HG02943 (cell line): ENCODE data around the gene TOM1.

Experiments used
- ATAC-seq: cut with Tn5 transposase; IDR thresholded peaks from one replicate; pipeline ENCODE4 v1.9.1; 2021; ENCODE audit warnings: mild to moderate bottlenecking, low read depth, moderate library complexity; ENCODE audit not compliant: unreplicated experiment

The TOM1 gene

DNA sequence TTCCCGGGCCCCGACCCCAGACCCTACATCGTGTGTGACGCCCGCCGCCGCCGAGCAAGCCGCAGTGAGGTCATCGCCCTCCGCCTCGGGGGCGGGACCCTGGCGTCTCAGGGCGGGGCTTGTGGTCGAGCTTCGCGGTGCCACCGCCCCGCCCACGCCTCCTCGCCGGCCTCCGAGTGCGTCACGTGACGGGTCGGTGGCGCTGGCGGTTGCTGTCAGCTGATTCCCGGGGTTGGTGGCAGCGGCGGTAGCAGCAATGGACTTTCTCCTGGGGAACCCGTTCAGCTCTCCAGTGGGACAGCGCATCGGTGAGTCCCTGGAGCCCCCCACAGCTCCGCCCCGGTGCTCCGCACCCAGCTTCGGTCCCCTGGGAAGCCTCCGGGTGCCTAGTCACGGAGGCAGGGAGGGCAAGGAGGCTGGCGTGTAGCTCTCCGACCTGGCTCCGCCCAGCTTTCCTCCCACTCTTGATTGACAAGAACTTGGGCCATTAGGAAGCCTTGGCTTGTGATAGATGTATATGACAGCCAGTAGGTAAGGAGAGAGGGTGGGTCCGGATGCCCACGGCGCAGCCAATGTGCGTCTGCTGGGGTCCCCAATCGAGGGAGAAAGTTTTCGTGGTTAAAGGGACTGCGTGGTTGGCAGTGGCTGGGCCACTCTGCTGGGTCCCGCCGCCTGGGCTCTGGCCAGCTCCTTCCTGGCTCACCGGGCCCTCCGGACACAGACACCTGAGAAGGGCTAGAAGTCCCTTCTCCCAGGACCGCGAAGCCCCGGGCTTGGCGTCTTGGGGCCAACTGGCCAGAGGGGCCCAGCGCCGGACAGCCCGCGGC, at the start of gene TOM1:
Gene TOM1, plus strand, starts transcription at position 222 of the 827 bp plus-strand sequence. Its CDS starts 35 bp downstream, at position 257.
- ATAC-seq, result peak; percentile 98

DNA sequence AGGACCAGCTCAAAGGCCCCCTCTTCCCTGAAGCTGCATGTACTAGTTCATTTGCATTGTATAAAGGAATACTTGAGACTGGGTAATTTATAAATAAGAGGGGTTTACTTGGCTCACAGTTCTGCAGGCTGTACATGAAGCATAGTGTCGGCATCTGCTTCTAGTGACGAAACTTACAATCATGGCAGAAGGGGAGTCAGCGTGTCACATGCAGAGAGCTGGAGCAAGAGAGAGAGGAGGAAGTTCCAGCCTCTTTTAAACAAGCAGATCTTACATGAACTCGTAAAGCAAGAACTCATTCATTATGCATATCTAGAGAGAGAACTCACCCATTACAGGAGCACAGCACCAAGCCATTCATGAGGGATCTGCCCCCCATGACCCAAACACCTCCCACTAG, 49.5 kb upstream of the TOM1 start:
- no peak for ATAC-seq

DNA sequence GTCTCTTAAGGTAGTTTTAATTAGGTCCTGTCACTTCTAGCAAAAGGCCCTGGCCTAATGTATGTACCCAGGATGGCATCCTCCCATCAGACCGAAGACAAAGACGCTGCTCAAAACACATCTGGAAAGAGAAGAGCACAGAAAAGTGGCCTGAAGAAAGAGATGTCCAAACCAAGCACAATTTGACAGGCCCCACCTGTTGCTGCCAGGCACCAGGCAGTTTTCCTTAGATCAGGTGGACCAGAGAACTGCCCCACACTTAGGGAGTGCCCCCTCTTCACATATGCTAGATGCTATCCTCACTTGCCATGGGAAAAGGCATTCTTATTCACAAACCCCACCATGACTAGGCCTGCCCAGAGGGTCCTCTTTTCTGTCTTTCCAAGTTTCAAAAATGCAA, 45.7 kb upstream of the TOM1 start:
- ATAC-seq, result no peak

DNA sequence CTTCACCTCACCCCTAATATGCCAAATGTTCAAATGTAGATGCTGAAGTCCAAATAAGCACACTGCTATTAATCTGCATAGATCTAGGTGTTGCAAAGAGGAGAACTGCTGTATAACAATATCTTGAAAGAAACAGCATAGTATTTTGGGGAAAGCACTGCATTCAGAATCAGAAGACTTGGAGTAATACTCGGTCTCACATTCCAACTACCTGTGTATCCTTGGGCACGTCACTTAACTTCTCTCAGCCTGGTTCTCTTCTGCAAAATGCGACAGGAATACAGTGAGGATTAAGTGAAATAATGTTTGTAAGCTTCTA, 42.7 kb upstream of the TOM1 start:
- ATAC-seq, result no peak

DNA sequence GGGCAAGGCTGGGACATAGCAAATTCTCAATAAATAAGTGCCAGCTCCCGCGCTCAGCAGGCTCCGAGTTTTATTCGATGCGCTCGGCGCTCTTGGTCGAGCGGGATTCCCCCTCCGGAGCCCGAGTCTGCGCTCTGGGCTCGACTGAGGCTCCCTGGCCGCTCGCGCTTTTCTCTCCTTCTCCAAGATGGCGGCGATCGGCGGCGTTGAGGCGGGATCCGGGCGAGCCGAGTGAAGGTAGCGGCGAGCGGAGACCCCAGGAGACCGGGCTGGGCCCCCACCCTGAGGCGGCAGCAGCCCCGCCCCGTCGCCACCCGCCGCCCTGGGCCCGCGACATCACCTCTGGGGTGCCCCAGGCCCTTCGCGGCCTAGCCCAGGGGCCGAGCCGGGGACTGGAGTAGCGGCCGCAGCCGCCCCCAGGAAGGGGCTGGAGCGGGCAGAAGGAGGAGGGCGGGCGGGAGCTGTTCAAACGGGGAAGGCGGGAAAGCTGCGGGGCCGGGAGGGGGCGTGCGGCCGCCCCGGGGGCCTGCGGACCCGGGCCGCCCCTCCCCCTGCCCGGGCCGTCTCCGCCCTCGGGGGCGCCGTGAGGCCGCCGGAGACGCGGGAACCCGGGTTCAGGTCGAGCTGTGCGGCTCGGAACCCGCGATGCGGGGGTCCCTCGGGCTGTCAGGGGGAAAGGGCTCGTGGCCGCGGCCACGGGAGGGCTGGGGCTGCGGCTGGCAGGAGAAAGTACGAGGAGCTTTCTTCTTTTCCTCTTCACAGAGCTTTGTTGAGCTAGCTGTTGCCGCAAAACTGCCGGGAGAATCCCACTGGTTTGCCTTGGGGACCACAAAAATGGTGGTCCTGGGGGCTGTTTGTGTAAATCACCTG, 42.1 kb upstream of the TOM1 start, which contains the start of gene HMGXB4:
Gene HMGXB4, plus strand, starts transcription at position 173 of the 870 bp plus-strand sequence. CDS start 4,898 bp downstream, outside the sequence.
- peak; percentile 81 for ATAC-seq

DNA sequence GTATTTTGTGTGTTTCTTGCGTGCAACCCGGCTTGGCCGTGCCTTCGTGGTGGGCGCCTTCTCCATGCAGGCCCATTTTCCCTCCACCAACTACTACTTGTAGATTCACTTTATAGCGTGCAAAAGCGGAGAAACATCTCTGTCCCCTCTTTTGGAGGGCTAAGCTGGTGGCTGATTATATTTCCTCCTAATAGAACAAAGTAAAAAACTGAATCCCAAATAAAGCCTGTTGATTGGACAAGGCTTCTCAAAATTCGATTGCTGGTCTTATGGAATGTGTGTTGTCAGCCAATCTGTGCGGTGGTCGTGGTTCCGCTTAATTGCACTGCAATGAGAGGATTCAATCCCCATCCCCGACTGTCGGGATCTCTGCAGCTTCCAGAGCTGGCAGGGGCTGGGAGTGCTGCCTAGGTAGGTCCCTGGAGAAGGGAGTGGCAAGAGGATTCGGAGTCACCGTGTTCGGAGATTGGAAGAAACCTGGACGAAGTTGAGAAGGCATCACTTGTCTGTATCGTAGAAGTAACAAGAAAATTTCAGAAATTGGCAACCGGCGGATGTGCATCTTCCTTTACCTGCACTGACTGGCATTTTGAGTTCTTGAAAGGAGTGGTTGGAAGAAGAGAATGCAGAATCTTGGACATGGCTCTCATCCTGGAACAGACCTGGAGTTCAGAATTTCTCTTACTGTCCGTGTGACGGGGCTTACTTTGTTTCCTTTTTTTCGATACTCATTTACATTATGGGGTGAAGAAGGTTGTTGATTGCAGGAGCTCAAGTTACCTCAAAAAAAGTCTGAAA, 41.3 kb upstream of the TOM1 start:
- no peak for ATAC-seq

DNA sequence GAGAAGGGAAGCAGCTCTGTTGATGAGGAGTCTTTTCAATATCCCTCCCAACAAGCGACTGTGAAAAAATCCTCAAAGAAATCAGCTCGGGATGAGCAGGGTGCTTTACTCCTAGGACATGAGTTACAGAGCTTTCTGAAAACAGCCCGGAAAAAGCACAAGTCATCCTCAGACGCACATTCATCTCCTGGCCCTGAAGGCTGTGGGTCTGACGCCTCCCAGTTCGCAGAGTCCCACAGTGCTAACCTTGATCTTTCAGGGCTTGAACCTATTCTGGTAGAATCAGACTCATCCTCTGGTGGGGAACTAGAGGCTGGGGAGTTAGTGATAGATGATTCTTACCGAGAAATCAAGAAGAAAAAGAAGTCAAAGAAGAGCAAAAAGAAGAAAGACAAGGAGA, 34.7 kb upstream of the TOM1 start:
- ATAC-seq, result no peak

DNA sequence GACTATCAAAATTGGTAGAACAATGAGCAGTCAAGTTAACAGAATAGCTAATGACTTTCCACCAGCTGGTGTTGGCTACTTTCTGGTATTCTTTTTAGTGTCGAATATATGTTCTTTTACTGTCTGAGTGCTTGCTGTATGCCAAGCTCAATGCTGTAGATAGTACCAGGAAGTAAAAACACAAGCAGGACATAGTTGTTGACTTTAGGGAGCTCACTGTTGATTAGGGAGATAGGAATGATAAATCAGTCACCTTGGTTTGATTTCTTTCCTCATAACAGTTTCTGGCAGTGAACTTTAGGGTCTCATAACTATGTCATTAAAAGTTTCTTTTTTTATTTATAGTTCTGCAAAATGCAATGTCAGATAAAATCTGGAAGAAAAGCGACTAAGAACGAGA, 33.4 kb upstream of the TOM1 start:
- ATAC-seq, result no peak

DNA sequence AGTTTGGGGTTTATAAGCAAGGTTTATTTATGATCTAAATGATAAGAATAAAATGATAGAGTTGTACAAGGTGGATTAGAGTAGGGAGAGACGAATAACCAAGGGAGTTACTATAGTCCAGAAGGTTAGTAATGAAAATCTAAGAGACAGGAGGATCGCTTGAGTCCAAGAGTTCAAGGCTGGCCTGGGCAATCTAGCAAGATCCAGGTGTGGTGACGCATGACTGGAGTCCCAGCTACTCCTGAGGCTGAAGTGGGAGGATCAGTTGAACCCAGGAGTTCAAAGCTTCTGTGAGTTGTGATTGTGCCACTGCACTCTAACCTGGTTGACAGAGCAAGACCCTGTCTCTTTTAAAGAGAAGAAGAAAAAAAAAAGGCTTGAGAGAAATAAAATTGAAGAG, 30.1 kb upstream of the TOM1 start:
- no peak for ATAC-seq

DNA sequence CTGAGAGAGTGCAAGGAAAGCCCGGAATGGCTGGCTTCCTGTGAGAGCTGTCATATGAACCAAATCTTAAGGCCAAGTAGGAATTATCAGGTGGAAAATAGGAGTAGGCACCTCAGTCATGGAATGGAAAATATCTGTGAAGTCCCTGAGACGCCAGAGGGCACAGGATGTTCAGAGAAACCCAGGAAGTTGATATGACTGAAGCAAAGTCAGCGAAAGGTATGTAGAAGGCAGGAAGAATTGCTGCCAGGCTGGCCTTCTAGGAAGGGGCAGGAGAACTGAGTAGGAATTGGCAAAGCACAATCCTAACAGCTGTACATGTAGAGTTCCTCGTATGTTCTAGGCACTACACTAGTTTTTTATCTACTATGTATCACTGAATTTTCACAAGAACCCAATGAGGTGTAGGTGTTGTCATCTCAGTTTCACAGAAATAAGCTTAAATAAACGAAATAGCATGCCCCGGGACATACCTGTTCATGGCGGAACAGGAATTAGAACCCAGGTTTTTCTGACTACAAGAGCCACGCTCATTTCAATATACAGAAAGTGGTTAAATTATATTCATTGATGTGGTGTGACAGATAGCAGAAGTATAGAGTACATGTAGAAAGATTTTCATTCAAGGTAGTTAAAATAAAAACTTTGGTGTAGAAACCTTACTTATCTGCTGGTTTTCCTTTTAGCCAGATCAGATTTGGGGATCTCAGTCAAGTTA, 25.4 kb upstream of the TOM1 start:
- no peak for ATAC-seq

DNA sequence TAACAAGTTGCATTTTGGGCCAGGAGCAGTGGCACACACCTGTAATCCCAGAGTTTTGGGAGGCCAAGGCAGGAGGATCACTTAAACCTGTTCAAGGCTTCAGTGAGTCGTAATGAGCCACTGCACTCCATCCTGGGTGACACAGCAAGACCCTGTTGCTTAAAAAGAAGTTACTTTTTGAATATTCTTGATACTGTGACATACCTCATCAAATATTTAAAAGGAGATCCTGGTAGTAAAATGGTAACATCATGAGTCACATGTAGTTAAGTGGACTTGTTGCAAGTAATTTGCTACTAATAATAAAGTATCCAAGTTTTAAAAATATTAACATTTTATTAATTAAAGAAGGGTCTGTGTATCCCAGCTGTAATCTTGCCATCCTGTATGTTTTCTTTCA, 24.1 kb upstream of the TOM1 start:
- ATAC-seq, result no peak

DNA sequence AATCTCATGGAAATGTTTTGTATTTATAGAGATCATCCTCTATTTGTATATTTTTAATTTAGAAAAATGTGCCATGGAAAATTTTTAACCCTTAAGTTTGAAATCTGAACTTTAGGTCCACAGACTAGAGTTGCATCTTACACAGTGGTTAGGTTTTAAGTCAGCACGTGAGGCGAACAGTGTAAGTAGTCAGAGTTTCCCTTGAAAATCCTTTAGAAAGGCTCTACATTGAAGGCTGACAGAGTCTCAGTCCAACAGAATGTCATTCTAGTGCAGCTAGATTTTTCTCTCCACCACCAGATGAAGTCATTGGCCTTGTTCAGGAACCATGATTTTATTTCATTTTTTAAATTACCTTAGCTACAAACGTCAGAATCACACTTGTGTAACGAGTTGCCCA, 23.7 kb upstream of the TOM1 start:
- ATAC-seq, result no peak

DNA sequence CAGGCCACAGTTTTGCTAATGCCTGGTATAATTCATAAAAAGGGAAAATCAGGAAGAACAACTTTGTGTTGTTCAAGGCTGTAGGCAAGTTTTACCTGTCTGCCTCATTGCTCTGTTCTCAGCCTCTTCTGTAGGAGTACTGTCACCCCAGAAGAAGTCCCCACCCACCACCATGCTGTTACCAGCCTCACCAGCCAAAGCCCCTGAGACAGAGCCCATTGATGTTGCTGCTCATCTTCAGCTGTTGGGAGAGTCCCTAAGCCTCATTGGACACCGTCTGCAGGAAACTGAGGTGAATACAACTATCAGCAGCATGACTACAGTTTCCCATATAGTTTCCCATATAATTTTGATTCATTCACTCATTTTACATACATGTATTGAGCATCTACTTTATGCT, 11.6 kb upstream of the TOM1 start:
- no peak for ATAC-seq

DNA sequence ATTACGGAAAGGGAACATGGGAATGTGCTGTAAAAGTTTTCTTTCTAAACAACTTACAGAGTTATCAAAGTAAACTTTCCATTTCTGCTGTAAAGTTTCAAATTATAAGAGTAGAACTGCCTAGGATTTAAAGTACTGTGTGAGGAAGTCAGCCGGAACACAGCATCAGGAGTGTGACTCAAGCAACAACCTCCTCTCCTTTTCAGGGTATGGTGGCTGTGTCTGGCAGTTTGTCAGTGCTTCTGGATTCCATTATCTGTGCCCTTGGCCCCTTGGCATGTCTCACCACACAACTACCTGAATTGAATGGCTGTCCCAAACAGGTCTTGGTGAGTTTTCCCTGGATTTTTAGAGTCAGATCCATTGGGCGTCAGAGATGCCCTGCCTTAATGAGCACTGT, 6.9 kb upstream of the TOM1 start:
- no peak for ATAC-seq

DNA sequence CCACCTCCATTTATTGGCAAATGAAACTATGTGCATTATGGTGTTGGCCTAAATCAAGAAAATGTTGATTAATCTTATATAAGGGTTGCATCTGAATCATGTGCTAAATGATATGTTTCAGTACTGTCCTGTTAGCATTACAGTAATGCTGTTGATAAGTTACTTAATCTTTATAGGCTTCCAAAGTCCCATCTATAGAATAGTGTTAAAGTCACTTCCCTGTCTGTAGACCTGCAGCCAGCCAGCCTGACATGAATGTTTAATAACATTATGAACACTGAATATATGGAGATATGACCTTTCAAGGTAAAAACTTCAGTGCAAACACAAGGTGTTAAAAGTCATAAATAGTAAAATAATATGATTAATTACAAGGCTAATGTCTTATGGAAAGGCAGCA, 3.6 kb upstream of the TOM1 start:
- no peak for ATAC-seq

DNA sequence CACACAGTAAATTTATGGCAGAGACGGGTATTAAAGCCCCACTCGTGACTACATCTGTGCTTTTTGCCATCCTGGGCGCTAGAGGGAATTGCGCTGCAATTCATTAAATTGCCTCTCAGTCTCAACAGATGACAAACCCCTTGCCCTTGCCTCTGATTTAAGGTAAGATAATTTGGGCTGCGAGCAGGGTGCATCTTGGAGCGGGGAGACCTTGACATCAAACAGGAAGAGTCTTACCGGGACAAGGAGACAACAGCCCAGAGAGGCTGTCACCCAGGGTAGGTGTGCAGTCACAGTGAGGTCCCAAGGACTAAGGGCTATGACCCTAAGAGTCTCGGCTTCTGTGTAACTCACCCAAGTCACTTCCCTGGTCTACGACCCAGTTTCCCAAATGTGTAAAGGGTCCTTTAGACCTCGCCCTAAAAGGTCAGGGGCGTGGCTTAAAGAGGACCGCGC, 449 bp upstream of the TOM1 start:
- peak; percentile 15 for ATAC-seq

DNA sequence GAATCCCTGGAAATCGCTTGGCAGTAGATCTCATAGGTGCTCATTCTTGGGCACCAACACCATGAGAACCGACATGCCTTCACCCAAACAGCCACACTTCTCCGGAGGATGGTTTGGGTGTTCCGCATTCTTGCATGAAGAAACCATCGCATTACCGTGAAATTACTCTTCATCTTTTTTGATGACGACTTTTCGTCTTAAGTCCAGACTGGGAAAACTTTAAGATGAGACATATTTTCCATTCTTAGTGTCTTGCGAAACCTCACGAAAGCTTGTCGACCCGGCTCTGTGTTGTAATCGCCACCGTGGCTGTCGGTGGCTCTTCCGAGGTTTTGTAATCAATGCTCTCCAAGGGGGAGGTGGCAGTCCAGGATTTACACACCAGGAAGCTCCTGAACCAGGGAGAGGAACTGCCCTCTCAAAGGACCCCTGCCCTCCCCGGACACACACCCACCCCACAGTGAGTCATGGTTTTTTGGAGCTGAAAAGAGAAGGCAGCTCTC, 1.7 kb downstream of the TOM1 start:
- ATAC-seq, result no peak

DNA sequence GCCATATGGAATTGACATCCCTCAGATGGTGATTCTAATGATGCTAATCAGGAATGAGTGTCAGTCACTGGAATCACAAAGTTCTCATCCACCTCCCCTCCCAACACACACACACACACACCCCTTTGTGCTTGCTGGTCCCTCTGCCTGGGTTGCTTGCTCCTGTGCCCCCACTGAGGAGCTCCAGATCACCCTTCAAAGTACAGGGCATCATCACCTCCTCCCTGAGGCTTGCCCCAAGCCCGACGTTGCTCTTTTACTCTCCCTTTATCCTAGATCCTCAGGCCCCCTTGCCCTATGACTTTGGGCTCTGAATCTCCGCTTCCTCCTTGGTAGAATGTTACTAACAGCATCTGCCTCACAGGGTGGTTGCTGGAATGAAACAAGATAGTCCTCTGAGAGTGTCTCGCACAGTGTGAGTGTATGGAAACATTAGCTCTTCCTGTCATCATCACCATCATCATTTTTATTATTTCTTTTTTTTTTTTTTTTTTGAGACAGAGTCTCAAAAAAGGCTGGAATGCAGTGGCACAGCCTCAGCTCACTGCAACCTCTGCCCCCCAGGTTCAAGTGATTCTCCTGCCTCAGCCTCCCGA, 3.4 kb downstream of the TOM1 start:
- no peak for ATAC-seq

DNA sequence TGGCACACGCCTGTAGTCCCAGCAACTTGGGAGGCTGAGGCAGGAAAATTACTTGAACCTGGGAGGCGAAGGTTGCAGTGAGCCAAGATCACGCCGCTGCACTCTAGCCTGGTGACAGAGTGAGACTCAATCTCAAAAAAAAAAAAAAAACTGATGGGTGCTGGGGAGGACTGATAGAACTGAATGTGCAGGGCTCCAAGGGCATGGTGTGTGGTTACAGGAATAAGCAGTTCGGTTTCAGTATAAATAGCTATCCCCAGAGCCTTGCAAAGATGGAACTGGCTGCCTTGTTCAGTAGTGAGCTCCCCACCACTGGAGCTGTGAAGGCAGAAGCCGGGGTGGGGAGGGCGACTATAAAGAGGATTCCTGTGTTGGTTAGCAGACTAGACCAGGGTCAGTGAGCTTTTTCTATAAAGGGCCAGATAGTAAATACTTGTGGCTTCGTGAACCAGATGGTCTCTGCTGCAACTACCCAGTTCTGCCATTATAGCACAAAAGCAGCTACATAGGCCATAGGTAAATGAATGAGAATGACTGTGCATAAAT, 5.9 kb downstream of the TOM1 start:
- ATAC-seq, result no peak
